H1 (cell line): ENCODE measurements around the gene RAP2A. TPM values are rescaled to one million over a fixed set of nuclear protein-coding genes. Genes with fewer than 3 reads are reported as not detected.

Source experiments
- CTCF ChIA-PET: fragments of 300-600 bp; sonication (Branson Sonifier 250); formaldehyde crosslinking; loops from one replicate; lab custom pipeline; 2021; ENCODE audit not compliant: partially characterized antibody; lab: Charles Lee
- POLR2A ChIA-PET: fragments of 300-600 bp; sonication (Branson Sonifier 250); formaldehyde crosslinking; loops from one replicate; lab custom pipeline; 2021; ENCODE audit warnings: inconsistent platforms; ENCODE audit not compliant: partially characterized antibody; lab: Charles Lee
- DNase-seq, 2 experiments: peaks; one replicate each; pipeline versions ENCODE4 v3.0.0 to v3.0.0-alpha.2; 2010 to 2022; ENCODE audit warnings: low spot score in 2 of 2, low read depth in 1 of 2, mixed read lengths in 1 of 2
- FAIRE-seq: peaks from 2 replicates; lab custom pipeline; 2011; peaks lifted over from hg19 to GRCh38; lab: Jason Lieb, UNC
- H2AFZ ChIP-seq: 2 replicates; pipeline ENCODE4 v1.8.1; 2012; ENCODE audit warnings: low read length, inconsistent platforms
- H2AK5ac ChIP-seq: 2 replicates; pipeline ENCODE4 v1.6.1; 2013; ENCODE audit warnings: low read depth, low read length
- H2BK120ac ChIP-seq: replicated peaks from 2 replicates; pipeline ENCODE3; 2013; ENCODE audit warnings: low read depth, low read length, inconsistent platforms
- H2BK12ac ChIP-seq: 2 replicates; pipeline ENCODE4 v1.6.1; 2013; ENCODE audit warnings: low read depth, low read length
- H2BK15ac ChIP-seq: 2 replicates; pipeline ENCODE4 v1.6.1; 2013; ENCODE audit warnings: low read length
- H2BK20ac ChIP-seq: 2 replicates; pipeline ENCODE4 v1.6.1; 2013; ENCODE audit warnings: low read length
- H2BK5ac ChIP-seq: 2 replicates; pipeline ENCODE4 v1.6.1; 2013; ENCODE audit warnings: low read depth, low read length
- H3K14ac ChIP-seq: 2 replicates; pipeline ENCODE4 v1.6.1; 2013; ENCODE audit warnings: inconsistent platforms; ENCODE audit not compliant: insufficient read length
- H3K18ac ChIP-seq: 2 replicates; pipeline ENCODE4 v1.6.1; 2013; ENCODE audit warnings: low read length; ENCODE audit errors: extremely low read depth
- H3K23ac ChIP-seq: 2 replicates; pipeline ENCODE4 v1.6.1; 2013; ENCODE audit warnings: inconsistent platforms; ENCODE audit not compliant: insufficient read length
- H3K23me2 ChIP-seq: 2 replicates; pipeline ENCODE4 v1.6.1; 2013; ENCODE audit warnings: low read depth, low read length
- H3K27ac ChIP-seq: 2 replicates; pipeline ENCODE4 v1.6.1; 2011; ENCODE audit warnings: low read depth, low read length, inconsistent platforms
- H3K27me3 ChIP-seq, 4 experiments: replicated peaks in 1 of 4; 1 replicate in 1 of 4; 2 replicates in 3 of 4; pipeline versions ENCODE4 v1.6.1 to v1.8.1; 2011 to 2013; ENCODE audit warnings: low read length in 3 of 4, mild to moderate bottlenecking in 3 of 4, inconsistent platforms in 2 of 4, mixed read lengths in 2 of 4, moderate library complexity in 1 of 4; ENCODE audit not compliant: control insufficient read depth in 3 of 4, insufficient read depth in 3 of 4; ENCODE audit errors: extremely low read depth in 1 of 4
- H3K36me3 ChIP-seq, 4 experiments: 2 replicates each; pipeline versions ENCODE4 v1.6.1 to v1.8.1; 2011 to 2013; ENCODE audit warnings: mild to moderate bottlenecking in 4 of 4, low read length in 3 of 4, moderate library complexity in 2 of 4, control low read depth in 1 of 4, inconsistent platforms in 1 of 4; ENCODE audit not compliant: insufficient read depth in 4 of 4, control insufficient read depth in 2 of 4
- H3K4ac ChIP-seq: replicated peaks from 2 replicates; pipeline ENCODE3; 2013; ENCODE audit warnings: low read length, low read depth, mixed read lengths, inconsistent platforms; ENCODE audit not compliant: insufficient read length
- H3K4me1 ChIP-seq, 4 experiments: replicated peaks in 1 of 4; 1 replicate in 1 of 4; 2 replicates in 3 of 4; pipeline versions ENCODE4 v1.6.1 to v1.8.1; 2011 to 2013; ENCODE audit warnings: low read length in 3 of 4, inconsistent platforms in 2 of 4, mixed read lengths in 1 of 4; ENCODE audit not compliant: insufficient read depth in 4 of 4, control insufficient read depth in 3 of 4
- H3K4me2 ChIP-seq, 2 experiments: 2 replicates each; pipeline versions ENCODE4 v1.6.1 to v1.8.1; 2011 to 2013; ENCODE audit warnings: low read depth in 2 of 2, low read length in 2 of 2, control low read depth in 1 of 2, inconsistent platforms in 1 of 2, mild to moderate bottlenecking in 1 of 2; ENCODE audit not compliant: insufficient read depth in 1 of 2
- H3K4me3 ChIP-seq, 4 experiments: fragments of 200-600, 300-600 bp in 1 of 4; sonication (generic), shearing (Covaris generic), sonication (Bioruptor Twin) in 1 of 4; 2 replicates each; pipeline versions ENCODE4 v1.5.1 to v1.8.1; 2011 to 2016; ENCODE audit warnings: low read length in 4 of 4, low read depth in 3 of 4, control low read depth in 2 of 4, inconsistent platforms in 2 of 4, mild to moderate bottlenecking in 2 of 4, mixed read lengths in 1 of 4, moderate library complexity in 1 of 4; ENCODE audit not compliant: insufficient read depth in 2 of 4; ENCODE audit errors: extremely low read depth in 1 of 4
- H3K56ac ChIP-seq: replicated peaks from 2 replicates; pipeline ENCODE3; 2013; ENCODE audit warnings: low read depth, mild to moderate bottlenecking, mixed read lengths, low read length, inconsistent platforms; ENCODE audit not compliant: insufficient read length
- H3K79me1 ChIP-seq: 2 replicates; pipeline ENCODE4 v1.6.1; 2013; ENCODE audit warnings: low read depth, low read length, control low read depth
- H3K79me2 ChIP-seq, 2 experiments: 2 replicates each; pipeline versions ENCODE4 v1.6.1 to v1.8.1; 2012 to 2013; ENCODE audit warnings: low read length in 2 of 2, mild to moderate bottlenecking in 2 of 2, inconsistent platforms in 1 of 2; ENCODE audit not compliant: insufficient read depth in 2 of 2, control insufficient read depth in 1 of 2
- H3K9ac ChIP-seq, 4 experiments: replicated peaks in 1 of 4; 1 replicate in 1 of 4; 2 replicates in 3 of 4; pipeline versions ENCODE4 v1.6.1 to v1.8.1; 2011 to 2013; ENCODE audit warnings: low read depth in 3 of 4, low read length in 3 of 4, control low read depth in 2 of 4, mild to moderate bottlenecking in 2 of 4, moderate library complexity in 2 of 4, inconsistent platforms in 1 of 4; ENCODE audit errors: extremely low read depth in 1 of 4
- H3K9me3 ChIP-seq, 2 experiments: 2 replicates each; pipeline versions ENCODE4 v1.6.1 to v1.8.1; 2012 to 2013; ENCODE audit warnings: mild to moderate bottlenecking in 2 of 2, moderate library complexity in 2 of 2, control low read depth in 1 of 2, inconsistent platforms in 1 of 2, low read depth in 1 of 2, low read length in 1 of 2, mixed read lengths in 1 of 2; ENCODE audit not compliant: insufficient read depth in 2 of 2
- H4K20me1 ChIP-seq, 2 experiments: replicated peaks in 1 of 2; 2 replicates each; pipeline versions ENCODE3 to v1.8.1; 2011 to 2013; ENCODE audit warnings: inconsistent platforms in 2 of 2, low read length in 2 of 2, mild to moderate bottlenecking in 1 of 2; ENCODE audit not compliant: insufficient read depth in 2 of 2, control insufficient read depth in 1 of 2
- H4K5ac ChIP-seq: 2 replicates; pipeline ENCODE4 v1.6.1; 2013; ENCODE audit warnings: low read length, low read depth, mixed read lengths, inconsistent platforms; ENCODE audit not compliant: insufficient read length
- H4K8ac ChIP-seq: 2 replicates; pipeline ENCODE4 v1.8.0; 2013; ENCODE audit warnings: mild to moderate bottlenecking, moderate library complexity, low read length, inconsistent platforms; ENCODE audit not compliant: insufficient read depth; ENCODE audit errors: extremely low read depth
- H4K91ac ChIP-seq: replicated peaks from 2 replicates; pipeline ENCODE3; 2013; ENCODE audit warnings: low read length, mixed read lengths, inconsistent platforms; ENCODE audit not compliant: insufficient read length
- ATF3 ChIP-seq: IDR thresholded peaks from 2 replicates; pipeline ENCODE4 v1.6.1; 2011; ENCODE audit warnings: low read depth, mild to moderate bottlenecking, low read length; ENCODE audit not compliant: insufficient read depth
- BRCA1 ChIP-seq: IDR thresholded peaks from 2 replicates; pipeline ENCODE4 v1.6.1; 2012; ENCODE audit warnings: low read depth, low read length, improper control_type of control experiment
- EGR1 ChIP-seq: IDR thresholded peaks from 2 replicates; pipeline ENCODE4 v1.6.1; 2011; ENCODE audit warnings: low read depth, low read length, borderline replicate concordance
- EZH2 ChIP-seq: fragments of 200-600 bp; sonication (generic); IDR thresholded peaks from 2 replicates; pipeline ENCODE4 v1.7.1; 2012; ENCODE audit warnings: low read depth, mild to moderate bottlenecking, moderate library complexity, low read length, inconsistent platforms; ENCODE audit not compliant: severe bottlenecking
- FOSL1 ChIP-seq: IDR thresholded peaks from 2 replicates; pipeline ENCODE4 v1.6.1; 2011; ENCODE audit warnings: mild to moderate bottlenecking, low read depth, low read length, moderate library complexity; ENCODE audit not compliant: insufficient read depth
- JUN ChIP-seq: IDR thresholded peaks from 2 replicates; pipeline ENCODE4 v1.6.1; 2011; ENCODE audit warnings: low read depth, mild to moderate bottlenecking, improper control_type of control experiment, low read length
- PHF8 ChIP-seq: fragments of 200-600 bp; sonication (generic); conservative IDR thresholded peaks from 2 replicates; pipeline ENCODE4 v1.7.1; 2012; ENCODE audit warnings: low read depth, mild to moderate bottlenecking, inconsistent platforms, low read length, moderate library complexity
- RAD21 ChIP-seq, 2 experiments: IDR thresholded peaks in 1 of 2; conservative IDR thresholded peaks in 1 of 2; 2 replicates each; pipeline ENCODE4 v1.6.1; 2011; ENCODE audit warnings: low read depth in 2 of 2, low read length in 2 of 2, improper control_type of control experiment in 1 of 2, inconsistent platforms in 1 of 2, mild to moderate bottlenecking in 1 of 2, moderate library complexity in 1 of 2
- SIN3A ChIP-seq, 2 experiments: IDR thresholded peaks in 1 of 2; conservative IDR thresholded peaks in 1 of 2; 2 replicates each; pipeline ENCODE4 v1.6.1; 2011 to 2012; ENCODE audit warnings: low read length in 2 of 2, improper control_type of control experiment in 1 of 2, low read depth in 1 of 2, mild to moderate bottlenecking in 1 of 2
- ZNF274 ChIP-seq: IDR thresholded peaks from 2 replicates; pipeline ENCODE4 v1.7.0; 2012; ENCODE audit warnings: low read length, borderline replicate concordance; ENCODE audit errors: extremely low read depth
- WGBS, 2 experiments: shearing (Covaris generic) in 1 of 2; methylation state at CpG; one replicate each; pipeline versions ENCODE4 v1.1.6 to v1.1.7; 2013 to 2015; ENCODE audit warnings: low lambda C conversion rate in 2 of 2, mixed read lengths in 2 of 2, inconsistent platforms in 1 of 2, low coverage in 1 of 2, missing lambda C conversion rate in 1 of 2; ENCODE audit not compliant: insufficient replicate concordance in 2 of 2, insufficient coverage in 1 of 2, insufficient read length in 1 of 2; ENCODE audit errors: extremely low coverage in 1 of 2, missing lambda C conversion rate in 1 of 2; 5-methylcytosine and 5-hydroxymethylcytosine counted together
- polyA plus RNA-seq, 7 experiments: library from polyadenylated mRNA; depleted of rRNA in 3 of 7; stranded (reverse) in 5 of 7; unstranded in 2 of 7; fragments of >200 nt in 5 of 7; fragments of 200-250 nt in 2 of 7; gene quantifications; 1 replicate in 5 of 7; 2 replicates in 1 of 7; 4 replicates in 1 of 7; pipeline versions ENCODE4 v1.2.1 to v1.2.3, GENCODE V29; 2011 to 2013; ENCODE audit warnings: missing spikeins in 2 of 7, mixed read lengths in 2 of 7
- total RNA-seq: library from RNA; stranded (reverse); fragmentation: NEBNext Ultra II Directional; extraction: Animal tissue kit (Norgen Biotek cat#: 25700); gene quantifications from 2 replicates; pipeline ENCODE4 v1.2.1, GENCODE V29; 2021

The RAP2A gene
- total and polyA plus RNA-seq, 2 of the 8 experiments (the other 6 are each of a cell fraction or from before 2014, with no cell fraction given): 8.4 to 43.4 TPM

- WGBS, 2 experiments: 100% methylated on average over 1 of the region's 1 CpG; no CpG with 5 or more reads in 1 of the 2 experiments
- no peak overlapping the region for H3K14ac ChIP-seq
Observed at GRCh38 chr13:97485320-97485719, 51.4 kb downstream of the RAP2A start.

More at GRCh38 chr13:97485320-97485719, 51.4 kb downstream of the RAP2A start:
- no peak for TF ChIP-seq BRCA1
- TF ChIP-seq PHF8: no peak
- no peak for TF ChIP-seq EZH2
- no peak for TF ChIP-seq RAD21 (IDR thresholded peaks at IDR 0.05 in 1 of 2, conservative IDR thresholded peaks at IDR 0.05 in 1 of 2; ENCODE audit: low read depth in 2 of 2, low read length in 2 of 2)
- no peak for TF ChIP-seq FOSL1
- no peak for TF ChIP-seq EGR1
- no peak for TF ChIP-seq ZNF274
- TF ChIP-seq JUN: no peak
- TF ChIP-seq SIN3A (conservative IDR thresholded peaks at IDR 0.05 in 1 of 2, IDR thresholded peaks at IDR 0.05 in 1 of 2; ENCODE audit: low read depth in 1 of 2, low read length in 2 of 2): no peak
- TF ChIP-seq ATF3: no peak
- POLR2A ChIA-PET: no interaction called here
- Histone ChIP-seq H2BK12ac (no peak overlapping the region), H2BK120ac (no peak overlapping the region), H3K27ac (no peak overlapping the region), H2AFZ (no peak overlapping the region), H3K4me2 (no peak overlapping the region), H3K79me2 (no peaks in the 10 kb centered on the region), H3K9ac (no peak overlapping the region), H2BK20ac (no peak overlapping the region), H3K4me3 (no peak overlapping the region), H3K23me2 (no peaks in the 10 kb centered on the region), H4K91ac (no peak overlapping the region), H3K56ac (no peak overlapping the region), H2BK5ac (no peak overlapping the region), H3K23ac (no peak overlapping the region), H3K79me1 (no peaks in the 10 kb centered on the region), H4K5ac (no peak overlapping the region), H2AK5ac (no peak overlapping the region), H3K9me3 (no peaks in the 10 kb centered on the region), H2BK15ac (no peak overlapping the region), H3K27me3 (no peaks in the 10 kb centered on the region), H4K20me1 (no peaks in the 10 kb centered on the region), H4K8ac (no peak overlapping the region), H3K36me3 (no peaks in the 10 kb centered on the region), H3K4me1 (no peaks in the 10 kb centered on the region), H3K18ac (no peak overlapping the region), H3K4ac (no peak overlapping the region)
- DNase-seq (no peak), FAIRE-seq (no peak)
- CTCF ChIA-PET: no interaction called here
